LNCaP clone FGC (cell line): ENCODE measurements around the gene NCCRP1.
A peak's percentile ranks its signal among the peaks of the same experiment; 100 is the strongest.
"Not testable (repeated sequence)": the region's sequence is repeated elsewhere in the genome, so short reads cannot be mapped to it uniquely, and the experiment has no call there.

Source experiments
- DNase-seq: peaks from one replicate; pipeline ENCODE4 v3.0.0-alpha.2; 2011; ENCODE audit warnings: low read depth
- H3K4me3 ChIP-seq: 2 replicates; pipeline ENCODE4 v1.5.1; 2011; ENCODE audit warnings: mild to moderate bottlenecking, low read depth, low read length, control low read depth
- TF ChIP-seq, protein P1 (sequence below): IDR thresholded peaks from 2 replicates; pipeline ENCODE4 v1.5.1; 2012; ENCODE audit warnings: mild to moderate bottlenecking; ENCODE audit not compliant: control insufficient read depth, insufficient read depth; ENCODE audit errors: extremely low read depth

The NCCRP1 gene

DNA sequence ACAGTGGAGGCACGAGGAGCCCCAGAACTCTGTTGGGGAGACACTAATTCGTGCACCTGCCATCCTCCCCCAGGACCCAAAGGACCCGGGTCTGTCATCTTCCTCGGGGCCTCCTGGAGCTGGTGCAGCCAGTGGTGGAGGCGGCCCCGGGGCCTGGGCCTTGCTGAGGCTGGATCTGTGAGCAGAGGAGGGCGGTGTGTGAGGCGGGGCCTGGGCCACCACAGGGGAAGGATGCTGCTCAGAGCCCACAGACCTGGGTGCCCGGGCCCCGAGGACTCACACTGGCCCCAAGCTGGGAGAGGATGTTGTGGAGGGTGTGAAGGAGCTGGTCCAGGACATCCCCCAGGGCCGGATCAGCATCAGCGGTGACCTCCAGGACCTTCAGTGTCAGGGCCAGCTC is 39.8 kb downstream of the NCCRP1 start:
- TF ChIP-seq, protein P1, sequence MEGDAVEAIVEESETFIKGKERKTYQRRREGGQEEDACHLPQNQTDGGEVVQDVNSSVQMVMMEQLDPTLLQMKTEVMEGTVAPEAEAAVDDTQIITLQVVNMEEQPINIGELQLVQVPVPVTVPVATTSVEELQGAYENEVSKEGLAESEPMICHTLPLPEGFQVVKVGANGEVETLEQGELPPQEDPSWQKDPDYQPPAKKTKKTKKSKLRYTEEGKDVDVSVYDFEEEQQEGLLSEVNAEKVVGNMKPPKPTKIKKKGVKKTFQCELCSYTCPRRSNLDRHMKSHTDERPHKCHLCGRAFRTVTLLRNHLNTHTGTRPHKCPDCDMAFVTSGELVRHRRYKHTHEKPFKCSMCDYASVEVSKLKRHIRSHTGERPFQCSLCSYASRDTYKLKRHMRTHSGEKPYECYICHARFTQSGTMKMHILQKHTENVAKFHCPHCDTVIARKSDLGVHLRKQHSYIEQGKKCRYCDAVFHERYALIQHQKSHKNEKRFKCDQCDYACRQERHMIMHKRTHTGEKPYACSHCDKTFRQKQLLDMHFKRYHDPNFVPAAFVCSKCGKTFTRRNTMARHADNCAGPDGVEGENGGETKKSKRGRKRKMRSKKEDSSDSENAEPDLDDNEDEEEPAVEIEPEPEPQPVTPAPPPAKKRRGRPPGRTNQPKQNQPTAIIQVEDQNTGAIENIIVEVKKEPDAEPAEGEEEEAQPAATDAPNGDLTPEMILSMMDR = no peak
- no peak overlapping the region for H3K4me3 ChIP-seq
- no peak for DNase-seq

DNA sequence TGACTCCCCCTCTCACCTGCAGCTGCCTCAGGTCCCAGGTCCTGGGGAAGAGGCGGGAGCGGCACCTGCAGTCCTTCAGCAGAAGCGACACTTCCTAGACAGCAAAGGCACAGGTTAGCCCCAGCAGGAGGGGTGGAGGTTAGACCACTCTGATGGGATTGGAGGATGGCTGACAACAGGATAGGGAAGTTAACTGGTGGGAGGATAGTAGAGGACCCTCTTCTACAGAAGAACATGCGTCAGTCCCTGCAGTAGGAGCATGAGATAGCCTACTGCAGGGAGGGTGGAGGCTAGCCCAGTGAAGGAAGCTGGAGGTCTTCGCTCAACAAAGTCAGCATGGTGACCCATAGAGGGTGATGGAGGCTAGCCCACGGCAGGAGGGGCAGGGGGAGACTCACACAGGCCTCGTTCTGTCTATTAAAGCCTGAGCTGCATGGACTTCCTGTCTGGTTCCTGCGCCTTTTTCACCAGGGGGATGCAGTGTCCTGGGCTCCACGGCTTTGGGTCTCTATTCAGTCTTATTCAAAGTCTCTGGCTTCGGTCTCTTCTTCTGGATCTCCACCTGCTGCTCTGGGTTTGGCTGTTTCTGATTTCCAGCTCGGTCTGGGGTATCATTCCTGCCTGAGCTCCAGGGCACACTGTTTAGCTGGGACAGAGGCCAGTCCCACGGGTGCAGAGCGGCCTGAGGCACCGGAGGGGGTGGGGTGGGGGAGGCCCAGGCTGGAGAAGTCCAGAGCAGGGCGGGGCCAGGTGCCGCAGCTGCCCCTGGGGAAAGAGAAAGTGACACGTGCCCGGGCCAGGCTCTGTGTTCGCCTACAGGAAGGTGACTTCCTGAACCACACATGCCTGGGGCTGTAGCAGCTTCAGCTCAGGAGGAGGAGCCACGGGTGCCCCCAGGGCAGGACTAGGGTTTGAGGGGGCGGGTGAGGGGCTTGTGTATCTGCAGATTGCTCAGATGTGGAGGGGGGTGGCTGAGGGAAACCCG is 40.7 kb downstream of the NCCRP1 start:
- peak; percentile 23 for DNase-seq
- H3K4me3 ChIP-seq = no peak overlapping the region
- TF ChIP-seq, protein P1 = no peak

DNA sequence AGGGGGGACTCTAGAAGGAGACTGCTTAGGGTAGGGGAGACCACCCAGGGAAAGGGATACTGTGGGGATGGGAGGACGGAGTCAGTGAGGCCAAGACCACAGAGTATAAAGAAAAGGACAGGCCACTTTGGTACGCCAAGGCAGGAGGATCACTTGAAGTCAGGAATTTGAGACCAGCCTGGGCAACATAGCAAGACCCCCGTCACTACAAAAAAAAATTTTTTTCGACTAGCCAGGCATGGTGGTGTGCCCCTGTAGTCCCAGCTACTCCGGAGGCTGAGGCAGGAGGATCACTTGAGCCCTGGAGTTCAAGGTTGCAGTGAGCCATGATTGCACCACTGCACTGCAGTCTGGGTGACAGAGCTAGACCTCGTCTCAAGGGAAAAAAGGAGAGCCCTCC is 41.4 kb downstream of the NCCRP1 start:
- H3K4me3 ChIP-seq = no peak overlapping the region
- TF ChIP-seq, protein P1 = no peak
- DNase-seq = no peak

DNA sequence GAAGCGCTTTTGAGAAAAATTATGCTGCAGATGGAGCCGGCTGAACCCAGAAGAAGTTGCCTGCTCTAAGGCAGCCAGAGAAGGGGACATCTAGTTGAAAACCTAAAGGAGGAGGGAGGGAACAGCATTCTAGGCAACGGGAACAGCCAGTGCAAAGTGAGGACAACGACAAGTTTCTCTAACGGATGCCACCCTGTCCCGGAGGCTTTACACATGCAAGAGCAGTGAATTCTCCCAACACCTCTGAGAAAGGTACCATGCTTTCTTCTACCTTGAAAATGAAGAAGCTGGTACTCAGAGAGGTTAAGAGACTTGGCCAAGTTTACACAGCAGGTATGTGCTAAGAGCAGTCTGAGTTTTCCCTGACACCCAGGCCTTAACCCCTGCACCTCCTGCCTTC is 42.2 kb downstream of the NCCRP1 start:
- H3K4me3 ChIP-seq = no peak overlapping the region
- DNase-seq = no peak
- TF ChIP-seq, protein P1 = no peak

DNA sequence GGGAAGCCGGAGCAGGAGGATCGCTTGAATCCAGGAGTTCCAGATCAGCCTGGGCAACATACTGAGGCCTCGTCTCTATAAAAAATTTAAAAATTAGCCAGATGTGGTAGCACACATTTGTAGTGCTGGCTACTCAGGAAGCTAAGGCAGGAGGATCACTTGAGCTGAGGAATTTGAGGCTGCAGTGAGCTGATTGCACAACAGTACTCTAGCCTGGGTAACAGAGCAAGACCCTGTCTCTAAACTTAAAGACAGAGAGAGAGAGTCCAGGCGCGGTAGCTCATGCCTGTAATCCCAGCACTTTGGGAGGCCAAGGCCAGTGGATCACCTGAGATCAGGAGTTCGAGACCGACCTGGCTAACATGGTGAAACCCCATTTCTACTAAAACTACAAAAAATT is 43.7 kb downstream of the NCCRP1 start:
- TF ChIP-seq, protein P1 = no peak

DNA sequence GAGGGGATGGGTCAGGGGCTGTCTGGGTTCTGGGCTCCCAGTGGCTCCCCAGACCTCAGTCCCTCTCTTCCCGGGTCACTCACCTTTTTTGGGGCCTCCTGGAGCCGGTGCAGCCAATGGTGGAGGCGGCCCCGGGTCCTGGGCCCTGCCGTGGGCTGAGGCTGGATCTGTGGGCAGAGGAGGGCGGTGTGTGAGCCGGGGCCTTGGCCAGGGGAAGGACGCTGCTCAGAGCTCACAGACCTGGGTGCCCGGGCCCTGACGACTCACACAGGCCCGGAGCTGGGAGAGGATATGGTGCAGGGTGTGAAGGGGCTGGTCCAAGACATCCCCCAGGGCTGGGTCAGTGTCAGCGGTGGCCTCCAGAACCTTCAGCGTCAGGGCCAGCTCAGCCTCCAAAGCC is 47.0 kb downstream of the NCCRP1 start:
- DNase-seq = not testable (repeated sequence)

More for the DNA sequence above, 43.7 kb downstream of the NCCRP1 start:
- H3K4me3 ChIP-seq = no peak overlapping the region
- no peak for DNase-seq

DNA sequence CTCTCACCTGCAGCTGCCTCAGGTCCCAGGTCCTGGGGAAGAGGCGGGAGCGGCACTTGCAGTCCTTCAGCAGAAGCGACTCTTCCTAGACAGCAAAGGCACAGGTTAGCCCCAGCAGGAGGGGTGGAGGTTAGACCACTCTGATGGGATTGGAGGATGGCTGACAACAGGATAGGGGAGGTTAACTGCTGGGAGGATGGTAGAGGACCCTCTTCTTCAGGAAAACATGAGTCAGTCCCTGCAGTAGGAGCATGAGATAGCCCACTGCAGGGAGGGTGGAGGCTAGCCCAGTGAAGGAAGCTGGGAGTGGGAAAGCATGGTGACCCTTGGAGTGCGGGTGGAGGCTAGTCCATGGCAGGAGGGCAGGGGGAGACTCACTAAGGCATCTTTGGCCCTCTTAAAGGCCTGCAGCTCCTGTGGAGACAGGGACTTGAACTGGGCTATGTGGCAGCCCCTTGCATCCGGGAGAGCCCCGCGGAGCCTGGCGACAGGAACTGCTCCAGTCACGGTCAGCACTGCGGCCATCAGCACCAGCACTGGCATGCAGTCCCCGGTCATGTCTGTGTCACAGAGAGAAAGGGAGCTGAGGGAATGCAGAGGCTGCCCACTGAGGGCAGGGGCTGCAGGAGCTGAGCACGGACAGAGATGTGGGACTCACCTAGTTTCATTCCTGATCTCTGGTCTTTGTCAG is 47.8 kb downstream of the NCCRP1 start, which contains the start of gene IFNL3:
TSS of gene IFNL3 (minus strand) at position 597 of the 691 bp plus-strand sequence. CDS start at position 558, 39 bp downstream.
- not testable (repeated sequence) for DNase-seq, H3K4me3 ChIP-seq

More for the DNA sequence above, 47.0 kb downstream of the NCCRP1 start:
- not testable (repeated sequence) for H3K4me3 ChIP-seq

DNA sequence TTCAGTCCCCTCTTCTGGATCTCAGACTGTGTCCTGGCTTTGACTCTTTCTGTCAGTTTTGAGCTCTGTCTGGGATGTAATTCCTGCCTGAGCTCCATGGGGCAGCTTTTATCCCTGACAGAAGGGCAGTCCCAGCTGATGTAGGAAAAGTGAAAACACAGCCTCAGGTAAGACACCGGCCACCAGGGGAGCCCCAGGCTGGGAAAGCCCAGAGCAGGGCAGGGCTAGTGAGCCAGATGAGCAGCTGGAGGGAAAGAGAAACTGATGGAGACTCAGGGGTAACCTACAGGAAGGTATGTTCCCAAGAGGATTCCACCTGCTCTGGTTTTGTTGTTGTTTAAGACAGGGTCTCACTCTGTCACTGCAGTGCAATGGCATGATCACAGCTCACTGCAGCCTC is 48.4 kb downstream of the NCCRP1 start:
- not testable (repeated sequence) for H3K4me3 ChIP-seq, DNase-seq
